GM12878 (cell line): ENCODE data around the gene PRRT4. TPM values are rescaled to one million over a fixed set of nuclear protein-coding genes. Genes with fewer than 3 reads are reported as not detected.

Experiments used
- ATAC-seq: fragments of 200-7000 bp; cut with Tn5 transposase; 3 replicates; pipeline ENCODE4 v1.9.1; 2020; ENCODE audit warnings: mild to moderate bottlenecking, moderate library complexity
- Bru-seq: library from RNA; stranded (reverse); fragments of 400-500 nt; gene quantifications from one replicate; lab custom pipeline; 2021; lab: Mats Ljungman, UMichigan
- BruChase-seq, 2 experiments: library from RNA; stranded (reverse); fragments of 400-500 nt; gene quantifications; one replicate each; lab custom pipeline; 2021; lab: Mats Ljungman, UMichigan
- BruUV-seq: library from RNA; stranded (reverse); fragments of 400-500 nt; replicated peaks from 2 replicates; lab custom pipeline; 2021; lab: Mats Ljungman, UMichigan
- CTCF ChIA-PET: fragments of 300-600 bp; sonication (Branson Sonifier 250); formaldehyde crosslinking; extraction: SDS; loops from one replicate; lab custom pipeline; 2021; ENCODE audit warnings: inconsistent platforms; lab: Yijun Ruan, JAX
- POLR2A ChIA-PET: fragments of 350-600 bp; formaldehyde crosslinking; extraction: SDS; loops from one replicate; lab custom pipeline; 2021; ENCODE audit warnings: inconsistent platforms; lab: Charles Lee
- RAD21 ChIA-PET: fragments of 300-600 bp; sonication (Branson Sonifier 250); formaldehyde crosslinking; loops from one replicate; lab custom pipeline; 2023; ENCODE audit warnings: antibody characterized with exemption; ENCODE audit not compliant: unreplicated experiment; lab: Charles Lee
- SMC1A ChIA-PET: fragments of 300-600 bp; sonication (Branson Sonifier 250); formaldehyde crosslinking; loops from one replicate; lab custom pipeline; 2023; ENCODE audit not compliant: unreplicated experiment, uncharacterized antibody; lab: Charles Lee
- DNase-seq: peaks from one replicate; pipeline ENCODE4 v3.0.0-alpha.2; 2011; ENCODE audit warnings: low read depth, low spot score
- FAIRE-seq: peaks from 3 replicates; lab custom pipeline; 2011; peaks lifted over from hg19 to GRCh38; lab: Jason Lieb, UNC
- H2AFZ ChIP-seq: 2 replicates; pipeline ENCODE4 v1.6.0; 2011; ENCODE audit warnings: low read depth, low read length, control low read depth; ENCODE audit not compliant: control insufficient read depth
- H3K27ac ChIP-seq: 2 replicates; pipeline ENCODE4 v1.5.1; 2011; ENCODE audit warnings: control low read depth; ENCODE audit not compliant: control insufficient read depth, insufficient read depth
- H3K27me3 ChIP-seq, 2 experiments: replicated peaks in 1 of 2; 2 replicates each; pipeline versions ENCODE4 v1.6.0 to v1.6.1; 2011; ENCODE audit warnings: low read length in 1 of 2; ENCODE audit not compliant: control insufficient read depth in 2 of 2, insufficient read depth in 2 of 2
- H3K36me3 ChIP-seq, 2 experiments: 2 replicates each; pipeline ENCODE4 v1.5.1; 2011; ENCODE audit warnings: low read length in 1 of 2; ENCODE audit not compliant: control insufficient read depth in 2 of 2, insufficient read depth in 2 of 2
- H3K4me1 ChIP-seq: 2 replicates; pipeline ENCODE4 v1.6.1; 2011; ENCODE audit warnings: mild to moderate bottlenecking, low read length, moderate library complexity, mixed read lengths; ENCODE audit not compliant: control insufficient read depth, insufficient read depth
- H3K4me2 ChIP-seq: 2 replicates; pipeline ENCODE4 v1.6.0; 2011; ENCODE audit warnings: control low read depth; ENCODE audit not compliant: control insufficient read depth, insufficient read depth
- H3K4me3 ChIP-seq: fragments of 200-600 bp; sonication (generic); 2 replicates; pipeline ENCODE4 v1.5.1; 2016
- H3K79me2 ChIP-seq: 2 replicates; pipeline ENCODE4 v1.6.0; 2011; ENCODE audit warnings: low read length; ENCODE audit not compliant: control insufficient read depth, insufficient read depth
- H3K9ac ChIP-seq: 2 replicates; pipeline ENCODE4 v1.8.0; 2011; ENCODE audit warnings: low read length, control low read depth, mixed read lengths; ENCODE audit not compliant: control insufficient read depth, insufficient read depth
- H3K9me3 ChIP-seq: replicated peaks from 3 replicates; pipeline ENCODE4 v1.5.1; 2011; ENCODE audit warnings: mild to moderate bottlenecking, low read length; ENCODE audit not compliant: control insufficient read depth, insufficient read depth
- H4K20me1 ChIP-seq: 2 replicates; pipeline ENCODE4 v1.6.0; 2011; ENCODE audit not compliant: control insufficient read depth, insufficient read depth
- CHD1 ChIP-seq: IDR thresholded peaks from 2 replicates; pipeline ENCODE4 v1.6.1; 2012; ENCODE audit warnings: low read depth, low read length, improper control_type of control experiment
- HDAC2 ChIP-seq: fragments of 200-600 bp; sonication (generic); IDR thresholded peaks from 2 replicates; pipeline ENCODE4 v1.6.1; 2017
- HDAC6 ChIP-seq: fragments of 200-600 bp; sonication (generic); IDR thresholded peaks from one replicate; pipeline ENCODE4 v1.8.0; 2017; ENCODE audit warnings: antibody characterized with exemption; ENCODE audit not compliant: unreplicated experiment
- LARP7 ChIP-seq: fragments of 450-650 bp; IDR thresholded peaks from 2 replicates; pipeline ENCODE4 v1.6.1; 2017; ENCODE audit warnings: mild to moderate bottlenecking
- PBX3 ChIP-seq: IDR thresholded peaks from 2 replicates; pipeline ENCODE4 v1.6.1; 2011; ENCODE audit warnings: mild to moderate bottlenecking, low read depth, low read length, moderate library complexity; ENCODE audit not compliant: insufficient replicate concordance
- RCOR1 ChIP-seq: conservative IDR thresholded peaks from 2 replicates; pipeline ENCODE4 v1.6.1; 2012; ENCODE audit warnings: low read depth, low read length, improper control_type of control experiment
- RELB ChIP-seq: fragments of 450-650 bp; IDR thresholded peaks from 2 replicates; pipeline ENCODE4 v1.6.1; 2017; ENCODE audit warnings: low read depth, mild to moderate bottlenecking, moderate library complexity
- WGBS: methylation state at CpG from one replicate; pipeline ENCODE4 v1.1.6; 2016; ENCODE audit warnings: low lambda C conversion rate; ENCODE audit not compliant: insufficient replicate concordance, insufficient coverage; ENCODE audit errors: missing lambda C conversion rate; 5-methylcytosine and 5-hydroxymethylcytosine counted together
- in situ Hi-C: fragments of 300-500 bp; cut with MboI; formaldehyde crosslinking; loops from 9 replicates; pipeline ENCODE4 v1.14.3; 2018; ENCODE audit warnings: mixed read lengths
- intact Hi-C: fragments of 100-400 bp; cut with micrococcal nuclease; formaldehyde crosslinking; loops from one replicate; pipeline ENCODE4 v1.14.2; 2022; ENCODE audit not compliant: unreplicated experiment
- long read RNA-seq, 2 experiments: library from polyadenylated mRNA; unstranded; transcript quantifications; one replicate each; pipeline ENCODE4 v2.0.0, GENCODE V29; 2019 to 2020
- polyA minus RNA-seq, 3 experiments: library from RNA; depleted of rRNA, polyadenylated mRNA; stranded (reverse); fragments of >200 nt; gene quantifications; 2 replicates each; pipeline ENCODE4 v1.2.3, GENCODE V29; 2011
- polyA plus RNA-seq, 11 experiments: library from polyadenylated mRNA; depleted of rRNA in 4 of 11; unstranded in 6 of 11; stranded (reverse) in 5 of 11; fragments of >200 nt; fragmentation: Nextera tagmentation in 4 of 11; fragmentation: Illumina TruSeq in 1 of 11; extraction: Ambion mirVana in 4 of 11; extraction: Trizol in 1 of 11; gene quantifications; 1 replicate in 1 of 11; 2 replicates in 10 of 11; pipeline versions ENCODE4 v1.2.1 to v1.2.3, GENCODE V29; 2011 to 2016; ENCODE audit warnings: inconsistent platforms in 2 of 11, missing spikeins in 2 of 11, low read depth in 1 of 11
- total RNA-seq, 4 experiments: library from RNA; depleted of rRNA in 3 of 4; stranded (reverse); fragments of >200 nt in 3 of 4; fragmentation: Illumina TruSeq in 1 of 4; extraction: Trizol in 1 of 4; gene quantifications; 2 replicates each; pipeline versions ENCODE4 v1.2.1 to v1.2.3, GENCODE V29; 2013 to 2021
- TF ChIP-seq, protein P1 (sequence below): IDR thresholded peaks from 2 replicates; pipeline ENCODE4 v1.6.1; 2011; ENCODE audit warnings: borderline replicate concordance, low read depth, mild to moderate bottlenecking, moderate library complexity, mixed read lengths, low read length; ENCODE audit not compliant: insufficient read depth; ENCODE audit errors: extremely low read length
- TF ChIP-seq, protein P2 (sequence below): fragments of 450-650 bp; IDR thresholded peaks from 2 replicates; pipeline ENCODE4 v1.6.1; 2016; ENCODE audit warnings: mild to moderate bottlenecking
- TF ChIP-seq, protein P3 (sequence below): IDR thresholded peaks from 2 replicates; pipeline ENCODE4 v1.6.1; 2012; ENCODE audit warnings: low read depth, low read length, improper control_type of control experiment

Gene PRRT4
- total RNA-seq (2013; cell fraction: nucleolus; rRNA removed), result not detected in 2 replicates
- total RNA-seq (2014; rRNA removed), result not detected in 2 replicates
- not detected in 2 replicates for total RNA-seq (2014; rRNA removed; fragmentation: Illumina TruSeq; extraction: Trizol)
- not detected in 2 replicates for total RNA-seq (2021)
- not detected for polyA plus RNA-seq (2011; ENCODE audit: low read depth)
- not detected in 2 replicates for polyA plus RNA-seq (2011; rRNA removed)
- polyA plus RNA-seq (2011; cell fraction: cytosol; rRNA removed), result not detected in 2 replicates
- polyA plus RNA-seq (2011; cell fraction: nucleus; rRNA removed), result not detected in 2 replicates
- polyA plus RNA-seq (2012), result not detected in 2 replicates
- polyA plus RNA-seq (2014; fragmentation: Illumina TruSeq; extraction: Trizol), result not detected in 2 replicates
- not detected for polyA plus RNA-seq (2014; fragmentation: Nextera tagmentation; extraction: Ambion mirVana)
- polyA plus RNA-seq (2014; rRNA removed), result not detected in 2 replicates
- not detected for polyA plus RNA-seq (2016; fragmentation: Nextera tagmentation; extraction: Ambion mirVana)
- polyA minus RNA-seq (2011; rRNA and poly(A)+ RNA removed), result not detected in 2 replicates
- polyA minus RNA-seq (2011; cell fraction: cytosol; rRNA and poly(A)+ RNA removed), result not detected in 2 replicates
- polyA minus RNA-seq (2011; cell fraction: nucleus; rRNA and poly(A)+ RNA removed), result not detected in 2 replicates
- percentile 7 among the genes with signal in this experiment for Bru-seq, nascent RNA
- BruChase-seq, experiment 1, labeled RNA remaining after a 6-hour chase, result percentile 8 among the genes with signal in this experiment
- BruChase-seq, experiment 2, labeled RNA remaining after a 2-hour chase, result not detected
- long read RNA-seq, experiment 1, result 0 reads
- long read RNA-seq, experiment 2, result 0 reads

DNA sequence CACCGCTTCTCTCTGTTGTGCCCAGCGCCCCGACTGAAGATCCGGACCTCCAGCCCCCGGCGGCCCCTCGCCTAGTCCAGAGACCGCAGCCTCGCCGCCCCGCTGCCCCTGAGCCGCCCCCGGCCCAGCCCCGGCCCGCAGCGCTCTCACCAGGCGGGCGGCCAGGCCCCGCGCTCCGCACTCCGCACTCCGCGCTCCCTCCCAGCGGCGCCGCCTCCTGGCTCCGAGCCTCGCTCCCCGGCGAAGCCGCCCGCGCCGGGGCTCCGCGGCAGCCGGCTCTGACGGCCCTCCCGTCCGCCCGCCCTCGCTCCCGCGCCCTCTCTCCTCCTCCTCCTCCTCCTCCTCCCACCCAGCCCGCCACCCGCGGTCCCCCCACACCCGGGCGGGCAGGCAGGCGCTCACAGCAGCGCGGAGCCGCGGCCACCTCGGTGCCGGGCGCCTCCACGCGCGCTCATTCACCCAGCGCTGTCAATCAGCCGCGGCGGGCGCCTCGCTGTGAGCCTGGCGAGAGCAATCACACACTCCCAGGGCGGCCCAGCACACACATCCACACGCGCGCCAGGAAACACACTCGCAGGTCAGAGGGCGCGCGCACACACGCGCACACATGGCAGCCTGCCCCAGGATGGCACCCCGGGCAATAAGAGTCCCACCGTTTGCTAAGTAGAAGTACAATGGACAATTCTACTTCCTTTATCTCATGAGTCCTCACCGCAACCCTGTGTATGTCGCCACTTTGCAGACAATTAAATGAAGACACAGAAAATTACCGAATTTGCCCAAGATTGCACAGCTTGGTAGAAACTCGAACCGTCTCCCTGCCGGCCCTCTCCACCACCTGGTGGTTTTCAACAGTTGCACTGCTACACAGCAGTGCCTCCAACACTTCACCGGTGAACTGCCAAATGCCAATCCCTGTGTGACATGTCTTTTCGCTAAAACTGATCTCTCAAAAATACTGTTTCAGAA lies at the start of gene PRRT4:
Gene PRRT4 (minus strand): TSS at position 280 of the 969 bp plus-strand sequence.
- CTCF ChIA-PET, result interaction anchor here (0.9 kb wide), 1 partner anchor 26 kb away, joined by 4 read pairs; no protein-coding TSS in a partner anchor
- BruUV-seq, result no TSS peak
- whole genome bisulfite sequencing, result 11% methylated on average over 59 of the region's 88 CpGs
- intact Hi-C loops (no loop called here), in situ Hi-C loops (no loop called here)
- Histone ChIP-seq H3K36me3 (no peaks in the 10 kb centered on the region), H3K4me2 (peak within 1 kb of the TSS; percentile 68), H2AFZ (peak within 1 kb of the TSS; percentile 2; the same call in 1 of the 2 replicates), H3K9me3 (no peaks in the 10 kb centered on the region), H3K4me3 (peak within 1 kb of the TSS; percentile 36; the same call in 1 of the 2 replicates), H3K4me1 (no peaks in the 10 kb centered on the region), H3K9ac (no peak within 1 kb of the TSS), H3K27me3 (peaks cover 18 to 35% of the 10 kb centered on the region in 2 experiments), H3K79me2 (no peaks in the 10 kb centered on the region), H4K20me1 (no peaks in the 10 kb centered on the region), H3K27ac (no peak within 1 kb of the TSS)
- DNase-seq (no peak), ATAC-seq (peak; percentile 80), FAIRE-seq (no peak)
- SMC1A ChIA-PET, result interaction anchor here (0.8 kb wide), 1 partner anchor 14 kb away, joined by 3 read pairs; no protein-coding TSS in a partner anchor
- TF ChIP-seq, protein P1, sequence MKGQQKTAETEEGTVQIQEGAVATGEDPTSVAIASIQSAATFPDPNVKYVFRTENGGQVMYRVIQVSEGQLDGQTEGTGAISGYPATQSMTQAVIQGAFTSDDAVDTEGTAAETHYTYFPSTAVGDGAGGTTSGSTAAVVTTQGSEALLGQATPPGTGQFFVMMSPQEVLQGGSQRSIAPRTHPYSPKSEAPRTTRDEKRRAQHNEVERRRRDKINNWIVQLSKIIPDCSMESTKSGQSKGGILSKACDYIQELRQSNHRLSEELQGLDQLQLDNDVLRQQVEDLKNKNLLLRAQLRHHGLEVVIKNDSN, result no peak
- TF ChIP-seq RCOR1 (no peak), HDAC6 (peak; percentile 92), HDAC2 (no peak), RELB (no peak), PBX3 (peak; percentile 29), LARP7 (no peak), CHD1 (no peak)
- TF ChIP-seq, protein P2, sequence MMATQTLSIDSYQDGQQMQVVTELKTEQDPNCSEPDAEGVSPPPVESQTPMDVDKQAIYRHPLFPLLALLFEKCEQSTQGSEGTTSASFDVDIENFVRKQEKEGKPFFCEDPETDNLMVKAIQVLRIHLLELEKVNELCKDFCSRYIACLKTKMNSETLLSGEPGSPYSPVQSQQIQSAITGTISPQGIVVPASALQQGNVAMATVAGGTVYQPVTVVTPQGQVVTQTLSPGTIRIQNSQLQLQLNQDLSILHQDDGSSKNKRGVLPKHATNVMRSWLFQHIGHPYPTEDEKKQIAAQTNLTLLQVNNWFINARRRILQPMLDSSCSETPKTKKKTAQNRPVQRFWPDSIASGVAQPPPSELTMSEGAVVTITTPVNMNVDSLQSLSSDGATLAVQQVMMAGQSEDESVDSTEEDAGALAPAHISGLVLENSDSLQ, result peak; percentile 76
- TF ChIP-seq, protein P3, sequence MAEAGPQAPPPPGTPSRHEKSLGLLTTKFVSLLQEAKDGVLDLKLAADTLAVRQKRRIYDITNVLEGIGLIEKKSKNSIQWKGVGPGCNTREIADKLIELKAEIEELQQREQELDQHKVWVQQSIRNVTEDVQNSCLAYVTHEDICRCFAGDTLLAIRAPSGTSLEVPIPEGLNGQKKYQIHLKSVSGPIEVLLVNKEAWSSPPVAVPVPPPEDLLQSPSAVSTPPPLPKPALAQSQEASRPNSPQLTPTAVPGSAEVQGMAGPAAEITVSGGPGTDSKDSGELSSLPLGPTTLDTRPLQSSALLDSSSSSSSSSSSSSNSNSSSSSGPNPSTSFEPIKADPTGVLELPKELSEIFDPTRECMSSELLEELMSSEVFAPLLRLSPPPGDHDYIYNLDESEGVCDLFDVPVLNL, result no peak
- POLR2A ChIA-PET, result no interaction called here
- RAD21 ChIA-PET, result no interaction called here
